IPS DF 6.9 (cell line): ENCODE measurements around the gene RAP1A.
"Not testable (repeated sequence)": the region's sequence is repeated elsewhere in the genome, so short reads cannot be mapped to it uniquely, and the experiment has no call there.

Experiments used
- DNase-seq: peaks from one replicate; pipeline ENCODE4 v3.0.0-alpha.2; 2013; ENCODE audit warnings: low read depth, low spot score
- H3K27ac ChIP-seq: one replicate; pipeline ENCODE4 v1.5.1; 2013; ENCODE audit warnings: low read length, control low read depth
- H3K27me3 ChIP-seq: 2 replicates; pipeline ENCODE4 v1.6.1; 2013; ENCODE audit warnings: mild to moderate bottlenecking, low read length; ENCODE audit not compliant: control insufficient read depth, insufficient read depth
- H3K36me3 ChIP-seq: 2 replicates; pipeline ENCODE4 v1.6.1; 2013; ENCODE audit warnings: low read length; ENCODE audit not compliant: control insufficient read depth, insufficient read depth
- H3K4me1 ChIP-seq: 2 replicates; pipeline ENCODE4 v1.6.1; 2013; ENCODE audit warnings: low read length; ENCODE audit not compliant: control insufficient read depth, insufficient read depth
- H3K4me3 ChIP-seq: 2 replicates; pipeline ENCODE4 v1.5.1; 2013; ENCODE audit warnings: mild to moderate bottlenecking, low read length
- H3K9me3 ChIP-seq: 2 replicates; pipeline ENCODE4 v1.6.1; 2013; ENCODE audit warnings: low read length, inconsistent platforms; ENCODE audit not compliant: control insufficient read depth, insufficient read depth
- WGBS: extraction: QIAGEN DNeasy Blood & Tissue Kit; methylation state at CpG from one replicate; pipeline ENCODE4 v1.1.7; 2013; ENCODE audit warnings: mixed read lengths, missing lambda C conversion rate; ENCODE audit not compliant: insufficient read length, insufficient coverage; 5-methylcytosine and 5-hydroxymethylcytosine counted together

The RAP1A gene

GRCh38 chr1:111608528-111608927 is 11.1 kb upstream of the RAP1A start:
- H3K27ac ChIP-seq, H3K36me3 ChIP-seq, H3K27me3 ChIP-seq, H3K4me1 ChIP-seq, H3K4me3 ChIP-seq, H3K9me3 ChIP-seq, DNase-seq: not testable (repeated sequence)
- WGBS: no CpG with 5 or more reads among the region's 24 CpGs

- Histone ChIP-seq H3K27me3 (no peaks in the 10 kb centered on the region), H3K27ac (no peak overlapping the region), H3K9me3 (no peaks in the 10 kb centered on the region), H3K4me1 (no peaks in the 10 kb centered on the region), H3K36me3 (no peaks in the 10 kb centered on the region), H3K4me3 (no peak overlapping the region)
- DNase-seq: no peak
- WGBS: no CpG with 5 or more reads among the region's 2 CpGs
Observed at GRCh38 chr1:111611986-111612385, 7.6 kb upstream of the RAP1A start.

DNA sequence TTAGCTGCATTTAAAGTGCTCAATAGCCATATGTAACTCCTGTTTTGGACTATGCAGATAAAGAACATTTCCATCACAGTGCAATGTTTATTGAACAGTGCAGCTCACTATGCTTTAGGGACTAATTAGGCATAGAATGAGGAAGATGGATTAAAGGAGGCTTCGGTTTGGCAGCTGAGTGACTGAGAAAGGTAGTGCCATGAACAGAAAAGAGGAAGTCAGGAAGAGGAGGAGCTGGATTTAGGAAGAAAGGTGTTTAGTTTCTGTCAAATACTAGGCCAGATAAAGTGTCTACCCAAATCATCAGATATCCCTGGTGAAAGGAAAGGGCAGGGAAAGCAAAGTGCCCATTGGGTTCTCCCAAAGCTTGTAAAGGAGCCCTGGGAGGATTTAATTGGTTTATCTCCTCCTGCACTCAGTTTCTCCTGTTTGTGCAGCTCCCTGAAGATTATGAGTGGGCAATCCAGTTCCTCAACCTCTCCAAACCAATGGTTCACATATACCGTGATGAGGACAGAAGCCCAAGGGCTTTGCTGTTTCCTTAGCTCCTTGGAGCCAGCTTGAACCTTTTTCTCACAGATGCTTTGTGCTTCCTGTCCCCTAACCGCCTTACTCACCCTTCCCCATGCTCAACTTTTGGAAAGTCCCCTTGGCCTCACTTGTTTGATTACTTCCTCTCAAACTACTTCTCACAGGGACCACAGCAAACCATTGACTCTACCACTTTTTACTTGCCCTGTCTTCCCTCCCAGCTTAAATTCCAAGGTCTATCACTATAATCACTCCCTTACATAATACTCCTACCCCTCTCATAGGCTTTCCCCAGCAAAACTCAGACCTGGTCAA is 3.5 kb upstream of the RAP1A start:
- Histone ChIP-seq H3K4me3 (no peak overlapping the region), H3K4me1 (peaks cover 1% of the 10 kb centered on the region; the same call in 1 of the 2 replicates), H3K9me3 (no peaks in the 10 kb centered on the region), H3K36me3 (no peaks in the 10 kb centered on the region), H3K27me3 (no peaks in the 10 kb centered on the region), H3K27ac (no peak overlapping the region)
- no peak for DNase-seq
- no CpG with 5 or more reads among the region's 3 CpGs for WGBS

GRCh38 chr1:111618081-111618480 is 1.5 kb upstream of the RAP1A start:
- H3K9me3 ChIP-seq: no peaks in the 10 kb centered on the region
- no peaks in the 10 kb centered on the region for H3K27me3 ChIP-seq
- H3K4me3 ChIP-seq: no peak overlapping the region
- no peak for DNase-seq
- no peak overlapping the region for H3K27ac ChIP-seq
- no peaks in the 10 kb centered on the region for H3K36me3 ChIP-seq
- peaks cover 1% of the 10 kb centered on the region; the same call in 1 of the 2 replicates for H3K4me1 ChIP-seq
- WGBS: no CpG with 5 or more reads among the region's 2 CpGs

GRCh38 chr1:111618961-111619634 is 491 bp upstream of the RAP1A start:
- DNase-seq: peak; percentile 67
- H3K27me3 ChIP-seq: no peaks in the 10 kb centered on the region
- peaks cover 1% of the 10 kb centered on the region; the same call in 1 of the 2 replicates for H3K4me1 ChIP-seq
- peak overlapping the region; percentile 6; the same call in 1 of the 2 replicates for H3K4me3 ChIP-seq
- H3K27ac ChIP-seq: no peak overlapping the region
- no CpG with 5 or more reads among the region's 19 CpGs for WGBS
- no peaks in the 10 kb centered on the region for H3K36me3 ChIP-seq
- H3K9me3 ChIP-seq: no peaks in the 10 kb centered on the region

GRCh38 chr1:111620441-111620971 is 917 bp downstream of the RAP1A start:
- Histone ChIP-seq H3K36me3 (no peaks in the 10 kb centered on the region), H3K27me3 (no peaks in the 10 kb centered on the region), H3K9me3 (no peaks in the 10 kb centered on the region), H3K27ac (no peak overlapping the region), H3K4me1 (peaks cover 1% of the 10 kb centered on the region; the same call in 1 of the 2 replicates), H3K4me3 (peak overlapping the region; percentile 82)
- no CpG with 5 or more reads among the region's 12 CpGs for WGBS
- no peak for DNase-seq

GRCh38 chr1:111621050-111621449 is 1.5 kb downstream of the RAP1A start:
- Histone ChIP-seq H3K27me3 (no peaks in the 10 kb centered on the region), H3K4me3 (no peak overlapping the region), H3K9me3 (no peaks in the 10 kb centered on the region), H3K36me3 (no peaks in the 10 kb centered on the region), H3K4me1 (peaks cover 1% of the 10 kb centered on the region; the same call in 1 of the 2 replicates), H3K27ac (no peak overlapping the region)
- no peak for DNase-seq
- no CpG with 5 or more reads among the region's 4 CpGs for WGBS

DNA sequence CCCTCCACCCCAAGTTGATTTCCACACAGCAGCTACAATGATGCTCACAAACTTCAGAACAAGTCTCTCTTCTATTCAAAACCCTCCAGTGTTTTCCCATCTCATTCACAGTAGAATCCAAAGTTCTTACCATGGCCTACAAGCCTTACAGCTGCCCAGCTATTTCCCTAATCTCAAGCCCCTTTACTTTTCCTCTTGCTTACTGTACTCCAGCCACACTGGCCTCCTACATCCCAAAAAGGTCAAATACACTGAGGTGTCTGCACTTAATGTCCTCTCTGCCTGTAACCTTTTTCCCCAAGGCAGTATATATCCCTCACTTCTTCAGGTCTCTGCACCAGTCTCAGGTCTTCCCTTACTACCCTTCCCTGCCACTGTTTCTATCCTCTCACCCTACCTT is 2.6 kb downstream of the RAP1A start:
- DNase-seq: no peak
- Histone ChIP-seq H3K4me3 (no peak overlapping the region), H3K27me3 (no peaks in the 10 kb centered on the region), H3K9me3 (no peaks in the 10 kb centered on the region), H3K36me3 (no peaks in the 10 kb centered on the region), H3K27ac (no peak overlapping the region), H3K4me1 (peaks cover 1% of the 10 kb centered on the region; the same call in 1 of the 2 replicates)

DNA sequence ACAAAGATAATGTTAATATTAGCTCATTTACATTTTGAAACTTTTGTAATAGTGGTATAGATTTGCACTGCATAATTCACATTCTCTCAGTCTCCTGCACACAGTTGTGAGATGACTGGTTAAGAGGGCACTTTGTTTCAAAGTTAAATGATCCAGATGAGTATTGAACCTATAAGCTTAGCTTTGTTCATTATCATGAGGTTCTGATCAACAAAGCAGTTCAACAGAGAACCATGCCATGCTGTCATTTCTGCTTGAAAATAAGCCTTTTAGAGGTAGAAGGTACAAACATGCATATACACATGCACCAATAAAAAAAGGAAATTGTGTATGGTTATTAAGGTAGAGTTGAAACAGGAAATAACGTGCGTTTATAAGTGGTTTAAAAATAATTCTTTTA is 4.8 kb downstream of the RAP1A start:
- no peak overlapping the region for H3K4me3 ChIP-seq
- H3K27me3 ChIP-seq: no peaks in the 10 kb centered on the region
- no peaks in the 10 kb centered on the region for H3K9me3 ChIP-seq
- H3K36me3 ChIP-seq: no peaks in the 10 kb centered on the region
- no peaks in the 10 kb centered on the region; the same call in 1 of the 2 replicates for H3K4me1 ChIP-seq
- DNase-seq: no peak
- WGBS: 100% methylated on average over 2 of the region's 2 CpGs
- H3K27ac ChIP-seq: no peak overlapping the region

DNA sequence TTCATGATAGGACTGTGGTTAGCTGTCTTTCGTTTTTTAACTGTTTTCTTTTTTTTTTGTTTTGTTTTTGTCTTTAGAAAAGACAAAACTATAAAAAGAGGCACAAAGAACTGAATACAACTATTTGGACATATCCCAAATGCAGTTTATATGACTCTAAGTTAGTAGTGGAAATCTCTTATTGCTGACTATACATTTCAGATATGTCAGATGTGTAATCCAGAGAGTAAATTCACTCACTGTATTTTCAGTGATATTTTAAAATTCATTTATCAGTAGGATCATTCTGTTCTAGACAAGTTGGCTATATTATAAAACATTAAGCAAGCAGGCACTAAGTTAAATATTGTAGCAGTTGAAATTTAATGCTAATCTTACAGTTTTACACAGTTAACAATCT is 5.7 kb downstream of the RAP1A start:
- Histone ChIP-seq H3K27me3 (no peaks in the 10 kb centered on the region), H3K36me3 (no peaks in the 10 kb centered on the region), H3K9me3 (no peaks in the 10 kb centered on the region), H3K27ac (no peak overlapping the region), H3K4me1 (no peaks in the 10 kb centered on the region; the same call in 1 of the 2 replicates), H3K4me3 (no peak overlapping the region)
- DNase-seq: no peak
- no CpG with 5 or more reads among the region's 1 CpG for WGBS
